Mesenchymal stem cell (in vitro differentiated cells and primary cell): ENCODE results near the gene EVI5L.

ENCODE experiments used
- DNase-seq: peaks from one replicate; pipeline ENCODE4 v3.0.0-alpha.2; 2013
- H2AFZ ChIP-seq: one replicate; pipeline ENCODE4 v1.6.1; 2013; ENCODE audit warnings: low read depth, mild to moderate bottlenecking, control low read depth, inconsistent platforms, low read length, moderate library complexity
- H2AK5ac ChIP-seq: 2 replicates; pipeline ENCODE4 v1.6.1; 2013; ENCODE audit warnings: low read length, moderate library complexity, mild to moderate bottlenecking, inconsistent platforms; ENCODE audit not compliant: severe bottlenecking
- H2BK120ac ChIP-seq: one replicate; pipeline ENCODE4 v1.6.1; 2013; ENCODE audit warnings: low read depth, mild to moderate bottlenecking, inconsistent platforms, low read length, moderate library complexity
- H2BK12ac ChIP-seq, 2 experiments: one replicate each; pipeline ENCODE4 v1.6.1; 2013; ENCODE audit warnings: inconsistent platforms in 2 of 2, low read length in 2 of 2, mild to moderate bottlenecking in 2 of 2, moderate library complexity in 2 of 2, control low read depth in 1 of 2
- H2BK15ac ChIP-seq: one replicate; pipeline ENCODE4 v1.6.1; 2013; ENCODE audit warnings: mild to moderate bottlenecking, low read depth, inconsistent platforms; ENCODE audit not compliant: poor library complexity, severe bottlenecking
- H2BK5ac ChIP-seq: 2 replicates; pipeline ENCODE4 v1.6.1; 2013; ENCODE audit warnings: low read depth, mild to moderate bottlenecking, low read length, control low read depth, inconsistent platforms; ENCODE audit not compliant: poor library complexity, severe bottlenecking
- H3K14ac ChIP-seq, 2 experiments: one replicate each; pipeline ENCODE4 v1.6.1; 2013; ENCODE audit warnings: inconsistent platforms in 2 of 2, low read length in 2 of 2, control low read depth in 1 of 2, mild to moderate bottlenecking in 1 of 2, moderate library complexity in 1 of 2
- H3K18ac ChIP-seq, 2 experiments: one replicate each; pipeline ENCODE4 v1.6.1; 2013; ENCODE audit warnings: inconsistent platforms in 2 of 2, low read length in 2 of 2, control low read depth in 1 of 2, low read depth in 1 of 2, mild to moderate bottlenecking in 1 of 2
- H3K23ac ChIP-seq, 2 experiments: one replicate each; pipeline ENCODE4 v1.6.1; 2013; ENCODE audit warnings: inconsistent platforms in 2 of 2, low read length in 2 of 2, mild to moderate bottlenecking in 2 of 2, moderate library complexity in 2 of 2, control low read depth in 1 of 2
- H3K27ac ChIP-seq: 2 replicates; pipeline ENCODE4 v1.5.1; 2013; ENCODE audit warnings: mild to moderate bottlenecking, moderate library complexity, low read length, control low read depth, inconsistent platforms; ENCODE audit not compliant: poor library complexity, severe bottlenecking
- H3K27me3 ChIP-seq, 2 experiments: 2 replicates each; pipeline versions ENCODE4 v1.6.1 to v1.7.0; 2013; ENCODE audit warnings: low read length in 2 of 2, mild to moderate bottlenecking in 2 of 2, moderate library complexity in 2 of 2, control low read depth in 1 of 2, inconsistent platforms in 1 of 2; ENCODE audit not compliant: control insufficient read depth in 1 of 2, insufficient read depth in 1 of 2
- H3K36me3 ChIP-seq, 2 experiments: 2 replicates each; pipeline versions ENCODE4 v1.6.1 to v1.7.0; 2013; ENCODE audit warnings: low read length in 2 of 2, control low read depth in 1 of 2, inconsistent platforms in 1 of 2, low read depth in 1 of 2, mild to moderate bottlenecking in 1 of 2; ENCODE audit not compliant: insufficient read depth in 2 of 2, control insufficient read depth in 1 of 2
- H3K4ac ChIP-seq, 2 experiments: one replicate each; pipeline ENCODE4 v1.6.1; 2013; ENCODE audit warnings: inconsistent platforms in 2 of 2, low read length in 2 of 2, mild to moderate bottlenecking in 2 of 2, moderate library complexity in 2 of 2, control low read depth in 1 of 2, low read depth in 1 of 2
- H3K4me1 ChIP-seq: 2 replicates; pipeline ENCODE4 v1.6.1; 2013; ENCODE audit warnings: low read depth, low read length, control low read depth; ENCODE audit not compliant: control insufficient read depth, insufficient read depth
- H3K4me2 ChIP-seq: 2 replicates; pipeline ENCODE4 v1.6.1; 2013; ENCODE audit warnings: low read length, mild to moderate bottlenecking, inconsistent platforms; ENCODE audit not compliant: poor library complexity, severe bottlenecking
- H3K4me3 ChIP-seq, 2 experiments: 2 replicates each; pipeline versions ENCODE4 v1.5.1 to v1.7.0; 2013; ENCODE audit warnings: low read length in 2 of 2, mild to moderate bottlenecking in 2 of 2, control low read depth in 1 of 2, low read depth in 1 of 2; ENCODE audit not compliant: insufficient read depth in 1 of 2
- H3K79me1 ChIP-seq: replicated peaks from 2 replicates; pipeline ENCODE4 v1.6.1; 2013; ENCODE audit warnings: mild to moderate bottlenecking, control low read depth, low read length, inconsistent platforms; ENCODE audit not compliant: poor library complexity, severe bottlenecking
- H3K9ac ChIP-seq: 2 replicates; pipeline ENCODE4 v1.7.0; 2013; ENCODE audit warnings: mild to moderate bottlenecking, low read length, moderate library complexity
- H3K9me3 ChIP-seq: 2 replicates; pipeline ENCODE4 v1.7.0; 2013; ENCODE audit warnings: mild to moderate bottlenecking, low read length; ENCODE audit not compliant: control insufficient read depth
- H4K8ac ChIP-seq: one replicate; pipeline ENCODE4 v1.6.1; 2013; ENCODE audit warnings: inconsistent platforms, mild to moderate bottlenecking, low read length, moderate library complexity
- H4K91ac ChIP-seq: one replicate; pipeline ENCODE4 v1.6.1; 2013; ENCODE audit warnings: mild to moderate bottlenecking, low read length, inconsistent platforms
- WGBS: methylation state at CpG from one replicate; pipeline ENCODE4 v1.1.7; 2013; ENCODE audit warnings: mixed read lengths; 5-methylcytosine and 5-hydroxymethylcytosine counted together

The EVI5L gene

GRCh38 chr19:7885818-7886217 is 55.8 kb downstream of the EVI5L start:
- Histone ChIP-seq H4K8ac (no peak overlapping the region), H2AK5ac (no peak overlapping the region), H2AFZ (no peak overlapping the region), H3K14ac (no peak overlapping the region), H3K18ac (no peak overlapping the region), H3K4me3 (no peak overlapping the region), H3K23ac (no peak overlapping the region), H2BK15ac (no peak overlapping the region), H3K4me2 (no peak overlapping the region), H2BK5ac (no peak overlapping the region), H2BK120ac (no peak overlapping the region), H4K91ac (no peak overlapping the region), H3K79me1 (peaks cover 9% of the 10 kb centered on the region), H3K27me3 (peaks cover 5% of the 10 kb centered on the region in 2 experiments), H3K9me3 (no peaks in the 10 kb centered on the region), H3K4me1 (peaks cover 13% of the 10 kb centered on the region), H3K36me3 (no peaks in the 10 kb centered on the region), H3K9ac (no peak overlapping the region), H3K4ac (no peak overlapping the region), H2BK12ac (no peak overlapping the region), H3K27ac (no peak overlapping the region)
- 93% methylated on average over 5 of the region's 8 CpGs for WGBS
- no peak for DNase-seq

- Histone ChIP-seq H4K8ac (peak overlapping the region; percentile 38), H4K91ac (peak overlapping the region; percentile 9), H3K14ac (no peak overlapping the region), H2AFZ (no peak overlapping the region), H3K9me3 (no peaks in the 10 kb centered on the region), H3K9ac (no peak overlapping the region), H3K23ac (no peak overlapping the region), H3K4me2 (peak overlapping the region; percentile 76), H2AK5ac (no peak overlapping the region), H3K27ac (no peak overlapping the region), H3K27me3 (peaks cover 0 to 5% of the 10 kb centered on the region in 2 experiments), H2BK15ac (no peak overlapping the region), H2BK5ac (no peak overlapping the region), H3K18ac (no peak overlapping the region), H2BK120ac (peak overlapping the region; percentile 82), H3K36me3 (no peaks in the 10 kb centered on the region), H3K4ac (peak overlapping the region in 1 of 2 experiments; percentile 71), H3K4me3 (peak overlapping the region in 1 of 2 experiments; percentile 89), H2BK12ac (peak overlapping the region in 1 of 2 experiments; percentile 35), H3K4me1 (peaks cover 23% of the 10 kb centered on the region), H3K79me1 (peaks cover 18% of the 10 kb centered on the region)
- 87% methylated on average over 14 of the region's 16 CpGs for WGBS
- no peak for DNase-seq
Observed at GRCh38 chr19:7887408-7888144, 57.6 kb downstream of the EVI5L start.

GRCh38 chr19:7888145-7888825 is 58.3 kb downstream of the EVI5L start, which contains the start of gene LRRC8E:
TSS of gene LRRC8E (plus strand) at chr19:7888510. CDS start at chr19:7895604, 7,094 bp downstream.
- peaks cover 0 to 5% of the 10 kb centered on the region in 2 experiments for H3K27me3 ChIP-seq
- peak within 1 kb of the TSS; percentile 79 to 89 for H3K4me3 ChIP-seq
- no peaks in the 10 kb centered on the region for H3K9me3 ChIP-seq
- no peak within 1 kb of the TSS for H3K27ac ChIP-seq
- peak within 1 kb of the TSS; percentile 61 for H2BK5ac ChIP-seq
- H2BK120ac ChIP-seq, result peak within 1 kb of the TSS; percentile 82
- peak within 1 kb of the TSS; percentile 71 to 87 for H3K4ac ChIP-seq
- peak within 1 kb of the TSS; percentile 35 to 72 for H2BK12ac ChIP-seq
- no peaks in the 10 kb centered on the region for H3K36me3 ChIP-seq
- peak within 1 kb of the TSS; percentile 81 for H2AFZ ChIP-seq
- H2BK15ac ChIP-seq, result peak within 1 kb of the TSS; percentile 26
- peak within 1 kb of the TSS; percentile 53 for H2AK5ac ChIP-seq
- H3K14ac ChIP-seq, result peak within 1 kb of the TSS in 1 of 2 experiments; percentile 71
- peak within 1 kb of the TSS; percentile 90 for H3K9ac ChIP-seq
- H4K8ac ChIP-seq, result peak within 1 kb of the TSS; percentile 75
- H3K79me1 ChIP-seq, result peaks cover 21% of the 10 kb centered on the region
- WGBS, result 9% methylated on average over 49 of the region's 53 CpGs
- peak within 1 kb of the TSS in 1 of 2 experiments; percentile 35 for H3K23ac ChIP-seq
- H3K4me1 ChIP-seq, result peaks cover 22% of the 10 kb centered on the region
- DNase-seq, result peak; percentile 77
- H3K18ac ChIP-seq, result peak within 1 kb of the TSS; percentile 80 to 91
- peak within 1 kb of the TSS; percentile 76 for H3K4me2 ChIP-seq
- peak within 1 kb of the TSS; percentile 9 for H4K91ac ChIP-seq

- no peak for DNase-seq
- peaks cover 0 to 5% of the 10 kb centered on the region in 2 experiments for H3K27me3 ChIP-seq
Observed at GRCh38 chr19:7888826-7889217, 58.8 kb downstream of the EVI5L start.

More at GRCh38 chr19:7888826-7889217, 58.8 kb downstream of the EVI5L start:
- Histone ChIP-seq H3K9ac (peak overlapping the region; percentile 90), H3K79me1 (peaks cover 23% of the 10 kb centered on the region), H2BK5ac (peak overlapping the region; percentile 61), H3K36me3 (no peaks in the 10 kb centered on the region), H3K27ac (no peak overlapping the region), H3K18ac (peak overlapping the region; percentile 80 to 91), H2BK120ac (peak overlapping the region; percentile 82), H2AK5ac (no peak overlapping the region), H3K9me3 (no peaks in the 10 kb centered on the region), H2AFZ (peak overlapping the region; percentile 81), H3K4me3 (peak overlapping the region; percentile 79 to 89), H3K14ac (peak overlapping the region in 1 of 2 experiments; percentile 71), H3K4me1 (peaks cover 28% of the 10 kb centered on the region), H3K4ac (peak overlapping the region in 1 of 2 experiments; percentile 87), H3K4me2 (peak overlapping the region; percentile 76), H4K91ac (no peak overlapping the region), H3K23ac (no peak overlapping the region), H2BK15ac (no peak overlapping the region), H4K8ac (no peak overlapping the region), H2BK12ac (peak overlapping the region in 1 of 2 experiments; percentile 31)
- WGBS, result 90% methylated on average over 8 of the region's 8 CpGs
